GM23338 (cell line): ENCODE data around the gene STPG4. TPM values are rescaled to one million over a fixed set of nuclear protein-coding genes. Genes with fewer than 3 reads are reported as not detected.

Source experiments
- ATAC-seq: fragments of 200-7000 bp; cut with Tn5 transposase; 3 replicates; pipeline ENCODE4 v1.9.1; 2020
- DNase-seq: peaks from one replicate; pipeline ENCODE4 v3.0.0-alpha.2; 2015; ENCODE audit warnings: low spot score
- H2AFZ ChIP-seq: fragments of 200-600 bp; sonication (generic); 2 replicates; pipeline ENCODE4 v1.8.0; 2016; ENCODE audit warnings: antibody characterized with exemption, mild to moderate bottlenecking, moderate library complexity
- H3F3A ChIP-seq: fragments of 200-600 bp; sonication (generic); replicated peaks from 2 replicates; pipeline ENCODE4 v1.8.0; 2017; ENCODE audit warnings: antibody characterized with exemption, mixed run types, low read depth
- H3K27ac ChIP-seq: fragments of 200-600 bp; sonication (generic); 2 replicates; pipeline ENCODE4 v1.6.1; 2016; ENCODE audit warnings: low read depth
- H3K27me3 ChIP-seq: fragments of 200-600 bp; sonication (generic); 2 replicates; pipeline ENCODE4 v1.8.0; 2016; ENCODE audit warnings: mild to moderate bottlenecking, mixed run types, moderate library complexity; ENCODE audit not compliant: insufficient read depth
- H3K36me3 ChIP-seq: fragments of 200-600 bp; sonication (generic); 2 replicates; pipeline ENCODE4 v1.8.0; 2016; ENCODE audit warnings: mild to moderate bottlenecking; ENCODE audit not compliant: insufficient read depth
- H3K4me1 ChIP-seq: fragments of 200-600 bp; sonication (generic); 2 replicates; pipeline ENCODE4 v1.8.0; 2016; ENCODE audit warnings: mild to moderate bottlenecking, moderate library complexity; ENCODE audit not compliant: insufficient read depth
- H3K4me2 ChIP-seq: fragments of 200-600 bp; sonication (generic); 2 replicates; pipeline ENCODE4 v1.7.1; 2017; ENCODE audit warnings: mixed run types
- H3K4me3 ChIP-seq: fragments of 200-600 bp; sonication (generic); 2 replicates; pipeline ENCODE4 v1.6.1; 2016; ENCODE audit warnings: mixed run types
- H3K79me2 ChIP-seq: fragments of 200-600 bp; sonication (generic); replicated peaks from 2 replicates; pipeline ENCODE4 v1.8.0; 2017; ENCODE audit warnings: mild to moderate bottlenecking; ENCODE audit not compliant: insufficient read depth
- H3K9me2 ChIP-seq: fragments of 200-600 bp; sonication (generic); 2 replicates; pipeline ENCODE4 v1.8.0; 2017; ENCODE audit not compliant: insufficient read depth
- H4K20me1 ChIP-seq: fragments of 200-600 bp; sonication (generic); replicated peaks from 2 replicates; pipeline ENCODE4 v1.8.0; 2017; ENCODE audit warnings: mild to moderate bottlenecking; ENCODE audit not compliant: insufficient read depth
- H3K27ac Mint-ChIP-seq: 2 replicates; pipeline ENCODE4 v1.8.0; 2020; ENCODE audit warnings: inconsistent platforms, mild to moderate bottlenecking, moderate library complexity, mixed read lengths
- H3K27me3 Mint-ChIP-seq: 3 replicates; pipeline ENCODE4 v1.8.0; 2022; ENCODE audit warnings: low read depth, mild to moderate bottlenecking, moderate library complexity, mixed read lengths, inconsistent platforms; ENCODE audit not compliant: insufficient read depth, poor library complexity
- H3K36me3 Mint-ChIP-seq: 3 replicates; pipeline ENCODE4 v1.8.0; 2021; ENCODE audit warnings: low read depth, mild to moderate bottlenecking, inconsistent platforms, moderate library complexity, mixed read lengths
- H3K4me1 Mint-ChIP-seq: 3 replicates; pipeline ENCODE4 v1.8.0; 2020; ENCODE audit warnings: mild to moderate bottlenecking, inconsistent platforms, mixed read lengths
- H3K4me3 Mint-ChIP-seq: 3 replicates; pipeline ENCODE4 v1.8.0; 2021; ENCODE audit warnings: moderate library complexity, mild to moderate bottlenecking, inconsistent platforms, mixed read lengths
- H3K9me3 Mint-ChIP-seq: 3 replicates; pipeline ENCODE4 v1.8.0; 2020; ENCODE audit warnings: moderate library complexity, mild to moderate bottlenecking, inconsistent platforms, mixed read lengths
- CREB1 ChIP-seq: fragments of 250-450 bp; sonication (Bioruptor Pico); IDR thresholded peaks from 2 replicates; pipeline ENCODE4 v1.5.0; 2020; ENCODE audit warnings: low read depth, mild to moderate bottlenecking, moderate library complexity
- CTCF ChIP-seq, 2 experiments: fragments of 200-600 bp in 1 of 2; sonication (generic) in 1 of 2; conservative IDR thresholded peaks; 2 replicates each; pipeline versions ENCODE4 v1.5.1 to v1.6.1; 2016 to 2017; ENCODE audit warnings: antibody characterized with exemption in 2 of 2, low read depth in 2 of 2, mild to moderate bottlenecking in 2 of 2, moderate library complexity in 1 of 2
- EZH2 ChIP-seq: fragments of 200-600 bp; sonication (generic); IDR thresholded peaks from one replicate; pipeline ENCODE4 v1.8.0; 2017; ENCODE audit warnings: antibody characterized with exemption, mild to moderate bottlenecking, low read depth; ENCODE audit not compliant: unreplicated experiment
- EZH2phosphoT487 ChIP-seq: fragments of 200-600 bp; sonication (generic); IDR thresholded peaks from one replicate; pipeline ENCODE4 v1.8.1; 2018; ENCODE audit warnings: antibody characterized with exemption; ENCODE audit not compliant: unreplicated experiment
- JUNB ChIP-seq: IDR thresholded peaks from one replicate; pipeline ENCODE4 v1.6.1; 2016; ENCODE audit warnings: antibody characterized with exemption; ENCODE audit not compliant: unreplicated experiment
- NANOG ChIP-seq: IDR thresholded peaks from 2 replicates; pipeline ENCODE4 v1.6.1; 2016; ENCODE audit warnings: antibody characterized with exemption, borderline replicate concordance
- POLR2AphosphoS5 ChIP-seq: IDR thresholded peaks from 2 replicates; pipeline ENCODE4 v1.6.1; 2016; ENCODE audit warnings: antibody characterized with exemption, low read depth
- STAT1 ChIP-seq: IDR thresholded peaks from one replicate; pipeline ENCODE4 v1.6.1; 2016; ENCODE audit warnings: antibody characterized with exemption; ENCODE audit not compliant: unreplicated experiment
- ZNF114 ChIP-seq: fragments of 250-450 bp; sonication (Bioruptor Pico); IDR thresholded peaks from 2 replicates; pipeline ENCODE4 v1.5.0; 2020; ENCODE audit warnings: mild to moderate bottlenecking, moderate library complexity
- ZNF331 ChIP-seq: fragments of 250-450 bp; sonication (Bioruptor Pico); IDR thresholded peaks from 2 replicates; pipeline ENCODE4 v1.5.0; 2020; ENCODE audit warnings: low read depth, mild to moderate bottlenecking, moderate library complexity
- polyA plus RNA-seq: library from polyadenylated mRNA; unstranded; fragments of >200 nt; fragmentation: Nextera tagmentation; extraction: Ambion mirVana; gene quantifications from 2 replicates; pipeline ENCODE4 v1.2.1, GENCODE V29; 2016
- total RNA-seq: library from RNA; depleted of rRNA; stranded (reverse); fragments of >200 nt; shearing (Covaris generic); gene quantifications from 2 replicates; pipeline ENCODE4 v1.2.3, GENCODE V29; 2014
- TF ChIP-seq, protein P1 (sequence below): fragments of 250-450 bp; sonication (Bioruptor Pico); IDR thresholded peaks from 2 replicates; pipeline ENCODE4 v1.5.0; 2020; ENCODE audit warnings: mild to moderate bottlenecking, moderate library complexity
- TF ChIP-seq, protein P2 (sequence below): IDR thresholded peaks from one replicate; pipeline ENCODE4 v1.6.1; 2018; ENCODE audit warnings: antibody characterized with exemption; ENCODE audit not compliant: unreplicated experiment
- TF ChIP-seq, protein P3 (sequence below): IDR thresholded peaks from 2 replicates; pipeline ENCODE4 v1.6.1; 2016; ENCODE audit warnings: antibody characterized with exemption

The STPG4 gene
- total and polyA plus RNA-seq, 2 experiments from 2014 or later, result 0.28 TPM; not detected in 1

DNA sequence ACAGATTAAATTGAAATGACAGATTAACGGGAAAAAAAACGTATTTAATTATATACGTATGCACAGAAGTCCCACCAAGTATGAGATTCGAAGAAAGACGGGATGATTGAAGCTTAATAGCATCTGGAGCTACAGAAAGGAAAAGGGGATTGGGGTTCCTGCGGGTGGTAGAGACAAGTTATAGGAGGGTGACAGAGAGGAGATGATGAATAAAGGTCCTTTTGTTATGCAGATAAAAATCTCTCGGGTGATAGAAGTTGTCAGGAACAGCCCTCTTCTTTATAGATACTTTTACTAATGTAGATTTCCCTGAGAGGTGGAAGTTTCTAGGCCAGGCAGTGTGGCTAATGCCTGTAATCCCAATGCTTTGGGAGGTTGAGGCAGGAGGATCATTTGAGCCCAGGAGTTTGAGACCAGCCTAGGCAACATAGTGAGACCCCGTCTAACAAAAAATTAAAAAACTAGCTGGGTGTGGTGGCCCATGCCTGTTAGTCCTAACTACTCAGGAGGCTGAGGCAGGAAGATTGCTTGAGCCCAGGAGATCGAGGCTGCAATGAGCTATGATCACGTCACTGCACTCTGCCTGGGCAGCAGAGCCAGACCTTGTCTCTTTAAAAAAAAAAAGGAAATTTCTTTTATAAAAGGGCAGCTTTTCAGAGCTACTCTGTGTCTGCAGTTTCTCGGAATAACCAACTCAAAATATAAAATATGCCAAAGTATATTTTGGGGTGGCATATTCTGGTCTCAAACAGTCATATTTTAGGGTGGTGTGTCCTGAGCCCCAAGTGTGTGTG lies 113.0 kb downstream of the STPG4 start:
- Histone ChIP-seq H3K36me3 (no peaks in the 10 kb centered on the region), H3K79me2 (no peaks in the 10 kb centered on the region), H4K20me1 (no peaks in the 10 kb centered on the region), H3F3A (no peaks in the 10 kb centered on the region), H3K9me2 (no peaks in the 10 kb centered on the region), H3K4me1 (peaks cover 22% of the 10 kb centered on the region), H3K4me3 (no peak overlapping the region), H2AFZ (no peak overlapping the region), H3K4me2 (peak overlapping the region; percentile 25; the same call in 1 of the 2 replicates), H3K27me3 (no peaks in the 10 kb centered on the region), H3K27ac (no peak overlapping the region)
- Mint-ChIP-seq H3K27me3 (peaks cover 15% of the 10 kb centered on the region), H3K4me3 (no peak overlapping the region), H3K27ac (no peak overlapping the region), H3K4me1 (peaks cover 27% of the 10 kb centered on the region), H3K9me3 (no peaks in the 10 kb centered on the region), H3K36me3 (peaks cover 3% of the 10 kb centered on the region; the same call in 1 of the 3 replicates)
- ATAC-seq (no peak), DNase-seq (peak; percentile 26)
- no peak for TF ChIP-seq EZH2phosphoT487
- TF ChIP-seq CREB1 (CRISPR knock-in tag), result no peak
- TF ChIP-seq, protein P1, sequence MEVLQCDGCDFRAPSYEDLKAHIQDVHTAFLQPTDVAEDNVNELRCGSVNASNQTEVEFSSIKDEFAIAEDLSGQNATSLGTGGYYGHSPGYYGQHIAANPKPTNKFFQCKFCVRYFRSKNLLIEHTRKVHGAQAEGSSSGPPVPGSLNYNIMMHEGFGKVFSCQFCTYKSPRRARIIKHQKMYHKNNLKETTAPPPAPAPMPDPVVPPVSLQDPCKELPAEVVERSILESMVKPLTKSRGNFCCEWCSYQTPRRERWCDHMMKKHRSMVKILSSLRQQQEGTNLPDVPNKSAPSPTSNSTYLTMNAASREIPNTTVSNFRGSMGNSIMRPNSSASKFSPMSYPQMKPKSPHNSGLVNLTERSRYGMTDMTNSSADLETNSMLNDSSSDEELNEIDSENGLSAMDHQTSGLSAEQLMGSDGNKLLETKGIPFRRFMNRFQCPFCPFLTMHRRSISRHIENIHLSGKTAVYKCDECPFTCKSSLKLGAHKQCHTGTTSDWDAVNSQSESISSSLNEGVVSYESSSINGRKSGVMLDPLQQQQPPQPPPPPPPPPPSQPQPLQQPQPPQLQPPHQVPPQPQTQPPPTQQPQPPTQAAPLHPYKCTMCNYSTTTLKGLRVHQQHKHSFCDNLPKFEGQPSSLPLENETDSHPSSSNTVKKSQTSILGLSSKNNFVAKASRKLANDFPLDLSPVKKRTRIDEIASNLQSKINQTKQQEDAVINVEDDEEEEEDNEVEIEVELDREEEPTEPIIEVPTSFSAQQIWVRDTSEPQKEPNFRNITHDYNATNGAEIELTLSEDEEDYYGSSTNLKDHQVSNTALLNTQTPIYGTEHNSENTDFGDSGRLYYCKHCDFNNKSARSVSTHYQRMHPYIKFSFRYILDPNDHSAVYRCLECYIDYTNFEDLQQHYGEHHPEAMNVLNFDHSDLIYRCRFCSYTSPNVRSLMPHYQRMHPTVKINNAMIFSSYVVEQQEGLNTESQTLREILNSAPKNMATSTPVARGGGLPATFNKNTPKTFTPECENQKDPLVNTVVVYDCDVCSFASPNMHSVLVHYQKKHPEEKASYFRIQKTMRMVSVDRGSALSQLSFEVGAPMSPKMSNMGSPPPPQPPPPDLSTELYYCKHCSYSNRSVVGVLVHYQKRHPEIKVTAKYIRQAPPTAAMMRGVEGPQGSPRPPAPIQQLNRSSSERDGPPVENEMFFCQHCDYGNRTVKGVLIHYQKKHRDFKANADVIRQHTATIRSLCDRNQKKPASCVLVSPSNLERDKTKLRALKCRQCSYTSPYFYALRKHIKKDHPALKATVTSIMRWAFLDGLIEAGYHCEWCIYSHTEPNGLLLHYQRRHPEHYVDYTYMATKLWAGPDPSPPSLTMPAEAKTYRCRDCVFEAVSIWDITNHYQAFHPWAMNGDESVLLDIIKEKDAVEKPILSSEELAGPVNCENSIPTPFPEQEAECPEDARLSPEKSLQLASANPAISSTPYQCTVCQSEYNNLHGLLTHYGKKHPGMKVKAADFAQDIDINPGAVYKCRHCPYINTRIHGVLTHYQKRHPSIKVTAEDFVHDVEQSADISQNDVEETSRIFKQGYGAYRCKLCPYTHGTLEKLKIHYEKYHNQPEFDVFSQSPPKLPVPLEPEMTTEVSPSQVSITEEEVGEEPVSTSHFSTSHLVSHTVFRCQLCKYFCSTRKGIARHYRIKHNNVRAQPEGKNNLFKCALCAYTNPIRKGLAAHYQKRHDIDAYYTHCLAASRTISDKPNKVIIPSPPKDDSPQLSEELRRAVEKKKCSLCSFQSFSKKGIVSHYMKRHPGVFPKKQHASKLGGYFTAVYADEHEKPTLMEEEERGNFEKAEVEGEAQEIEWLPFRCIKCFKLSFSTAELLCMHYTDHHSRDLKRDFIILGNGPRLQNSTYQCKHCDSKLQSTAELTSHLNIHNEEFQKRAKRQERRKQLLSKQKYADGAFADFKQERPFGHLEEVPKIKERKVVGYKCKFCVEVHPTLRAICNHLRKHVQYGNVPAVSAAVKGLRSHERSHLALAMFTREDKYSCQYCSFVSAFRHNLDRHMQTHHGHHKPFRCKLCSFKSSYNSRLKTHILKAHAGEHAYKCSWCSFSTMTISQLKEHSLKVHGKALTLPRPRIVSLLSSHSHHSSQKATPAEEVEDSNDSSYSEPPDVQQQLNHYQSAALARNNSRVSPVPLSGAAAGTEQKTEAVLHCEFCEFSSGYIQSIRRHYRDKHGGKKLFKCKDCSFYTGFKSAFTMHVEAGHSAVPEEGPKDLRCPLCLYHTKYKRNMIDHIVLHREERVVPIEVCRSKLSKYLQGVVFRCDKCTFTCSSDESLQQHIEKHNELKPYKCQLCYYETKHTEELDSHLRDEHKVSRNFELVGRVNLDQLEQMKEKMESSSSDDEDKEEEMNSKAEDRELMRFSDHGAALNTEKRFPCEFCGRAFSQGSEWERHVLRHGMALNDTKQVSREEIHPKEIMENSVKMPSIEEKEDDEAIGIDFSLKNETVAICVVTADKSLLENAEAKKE (CRISPR knock-in tag), result no peak
- no peak for TF ChIP-seq NANOG
- TF ChIP-seq ZNF114 (CRISPR knock-in tag), result no peak
- TF ChIP-seq CTCF (conservative IDR thresholded peaks at IDR 0.05; ENCODE audit: low read depth in 2 of 2), result no peak
- TF ChIP-seq, protein P2, sequence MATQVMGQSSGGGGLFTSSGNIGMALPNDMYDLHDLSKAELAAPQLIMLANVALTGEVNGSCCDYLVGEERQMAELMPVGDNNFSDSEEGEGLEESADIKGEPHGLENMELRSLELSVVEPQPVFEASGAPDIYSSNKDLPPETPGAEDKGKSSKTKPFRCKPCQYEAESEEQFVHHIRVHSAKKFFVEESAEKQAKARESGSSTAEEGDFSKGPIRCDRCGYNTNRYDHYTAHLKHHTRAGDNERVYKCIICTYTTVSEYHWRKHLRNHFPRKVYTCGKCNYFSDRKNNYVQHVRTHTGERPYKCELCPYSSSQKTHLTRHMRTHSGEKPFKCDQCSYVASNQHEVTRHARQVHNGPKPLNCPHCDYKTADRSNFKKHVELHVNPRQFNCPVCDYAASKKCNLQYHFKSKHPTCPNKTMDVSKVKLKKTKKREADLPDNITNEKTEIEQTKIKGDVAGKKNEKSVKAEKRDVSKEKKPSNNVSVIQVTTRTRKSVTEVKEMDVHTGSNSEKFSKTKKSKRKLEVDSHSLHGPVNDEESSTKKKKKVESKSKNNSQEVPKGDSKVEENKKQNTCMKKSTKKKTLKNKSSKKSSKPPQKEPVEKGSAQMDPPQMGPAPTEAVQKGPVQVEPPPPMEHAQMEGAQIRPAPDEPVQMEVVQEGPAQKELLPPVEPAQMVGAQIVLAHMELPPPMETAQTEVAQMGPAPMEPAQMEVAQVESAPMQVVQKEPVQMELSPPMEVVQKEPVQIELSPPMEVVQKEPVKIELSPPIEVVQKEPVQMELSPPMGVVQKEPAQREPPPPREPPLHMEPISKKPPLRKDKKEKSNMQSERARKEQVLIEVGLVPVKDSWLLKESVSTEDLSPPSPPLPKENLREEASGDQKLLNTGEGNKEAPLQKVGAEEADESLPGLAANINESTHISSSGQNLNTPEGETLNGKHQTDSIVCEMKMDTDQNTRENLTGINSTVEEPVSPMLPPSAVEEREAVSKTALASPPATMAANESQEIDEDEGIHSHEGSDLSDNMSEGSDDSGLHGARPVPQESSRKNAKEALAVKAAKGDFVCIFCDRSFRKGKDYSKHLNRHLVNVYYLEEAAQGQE, result no peak
- TF ChIP-seq ZNF331 (CRISPR knock-in tag), result no peak
- TF ChIP-seq EZH2, result no peak
- TF ChIP-seq, protein P3, sequence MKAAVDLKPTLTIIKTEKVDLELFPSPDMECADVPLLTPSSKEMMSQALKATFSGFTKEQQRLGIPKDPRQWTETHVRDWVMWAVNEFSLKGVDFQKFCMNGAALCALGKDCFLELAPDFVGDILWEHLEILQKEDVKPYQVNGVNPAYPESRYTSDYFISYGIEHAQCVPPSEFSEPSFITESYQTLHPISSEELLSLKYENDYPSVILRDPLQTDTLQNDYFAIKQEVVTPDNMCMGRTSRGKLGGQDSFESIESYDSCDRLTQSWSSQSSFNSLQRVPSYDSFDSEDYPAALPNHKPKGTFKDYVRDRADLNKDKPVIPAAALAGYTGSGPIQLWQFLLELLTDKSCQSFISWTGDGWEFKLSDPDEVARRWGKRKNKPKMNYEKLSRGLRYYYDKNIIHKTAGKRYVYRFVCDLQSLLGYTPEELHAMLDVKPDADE, result no peak
- no peak for TF ChIP-seq STAT1
- no peak for TF ChIP-seq JUNB
- no peak for TF ChIP-seq POLR2AphosphoS5
